ENCODE results near the gene GGT1. TPM values are rescaled to one million over a fixed set of nuclear protein-coding genes. Genes with fewer than 3 reads are reported as not detected.
"Not testable (repeated sequence)": the region's sequence is repeated elsewhere in the genome, so short reads cannot be mapped to it uniquely, and the experiment has no call there.

GGT1 gene
- total RNA-seq, 1 donor from 2014 or later = 4.8 TPM

- peak; percentile 5 to 9 for DNase-seq (ENCODE audit: low read depth in 2 of 2)
These were observed 30.4 kb downstream of the GGT1 start for GRCh38 chr22:24633231-24634023.

- not testable (repeated sequence) for DNase-seq (ENCODE audit: low read depth in 2 of 2)
These were observed 31.9 kb downstream of the GGT1 start for GRCh38 chr22:24634776-24635389.

GRCh38 chr22:24636513-24636912 is 33.5 kb downstream of the GGT1 start:
- DNase-seq (ENCODE audit: low read depth in 2 of 2) = not testable (repeated sequence)

- DNase-seq (ENCODE audit: low read depth in 2 of 2) = not testable (repeated sequence)
These were observed 39.3 kb downstream of the GGT1 start for GRCh38 chr22:24642307-24642706.

- DNase-seq (ENCODE audit: low read depth in 2 of 2) = not testable (repeated sequence)
These were observed 41.4 kb downstream of the GGT1 start for GRCh38 chr22:24644409-24644808.

- DNase-seq (ENCODE audit: low read depth in 2 of 2) = not testable (repeated sequence)
These were observed 42.7 kb downstream of the GGT1 start for GRCh38 chr22:24645408-24646399.

- not testable (repeated sequence) for DNase-seq (ENCODE audit: low read depth in 2 of 2)
These were observed 43.8 kb downstream of the GGT1 start for GRCh38 chr22:24646756-24647155.

- not testable (repeated sequence) for DNase-seq (ENCODE audit: low read depth in 2 of 2)
These were observed 46.4 kb downstream of the GGT1 start for GRCh38 chr22:24649371-24649770.

GRCh38 chr22:24650884-24651283 is 47.9 kb downstream of the GGT1 start:
- not testable (repeated sequence) for DNase-seq (ENCODE audit: low read depth in 2 of 2)

- not testable (repeated sequence) for DNase-seq (ENCODE audit: low read depth in 2 of 2)
These were observed 62.4 kb downstream of the GGT1 start for GRCh38 chr22:24665395-24665794.

GRCh38 chr22:24667904-24668303 is 64.9 kb downstream of the GGT1 start:
- DNase-seq (ENCODE audit: low read depth in 2 of 2) = not testable (repeated sequence)

- not testable (repeated sequence) for DNase-seq (ENCODE audit: low read depth in 2 of 2)
These were observed 69.5 kb downstream of the GGT1 start for GRCh38 chr22:24672532-24672931.

Other genes with a start within 250 kb of the GGT1 start
- 3.8 and 7.0 TPM in 2 replicates for gene ADORA2A, start 175.6 kb upstream of the GGT1 start, total RNA-seq
- gene UPB1, start 107.9 kb upstream of the GGT1 start, total RNA-seq = under 0.01 TPM in 1 of 2 replicates, not detected in the other
- gene GUCD1, start 48.1 kb upstream of the GGT1 start, total RNA-seq = 128 and 171 TPM in 2 replicates
- 158 and 165 TPM in 2 replicates for gene SNRPD3, start 47.2 kb upstream of the GGT1 start, total RNA-seq
- gene LRRC75B, start 10.1 kb upstream of the GGT1 start, total RNA-seq = 2.6 TPM in 2 replicates
- gene PIWIL3, start 171.5 kb downstream of the GGT1 start, total RNA-seq = not detected in 2 replicates
- gene SGSM1, start 203.0 kb downstream of the GGT1 start, total RNA-seq = 1.5 and 4.2 TPM in 2 replicates